ENCODE data around the gene EXOC3L1. TPM values are rescaled to one million over a fixed set of nuclear protein-coding genes. Genes with fewer than 3 reads are reported as not detected.
A peak's percentile ranks its signal among the peaks of the same experiment; 100 is the strongest.

The EXOC3L1 gene
- total RNA-seq, 2 donors from 2014 or later = 1.8 to 2.0 TPM

DNA sequence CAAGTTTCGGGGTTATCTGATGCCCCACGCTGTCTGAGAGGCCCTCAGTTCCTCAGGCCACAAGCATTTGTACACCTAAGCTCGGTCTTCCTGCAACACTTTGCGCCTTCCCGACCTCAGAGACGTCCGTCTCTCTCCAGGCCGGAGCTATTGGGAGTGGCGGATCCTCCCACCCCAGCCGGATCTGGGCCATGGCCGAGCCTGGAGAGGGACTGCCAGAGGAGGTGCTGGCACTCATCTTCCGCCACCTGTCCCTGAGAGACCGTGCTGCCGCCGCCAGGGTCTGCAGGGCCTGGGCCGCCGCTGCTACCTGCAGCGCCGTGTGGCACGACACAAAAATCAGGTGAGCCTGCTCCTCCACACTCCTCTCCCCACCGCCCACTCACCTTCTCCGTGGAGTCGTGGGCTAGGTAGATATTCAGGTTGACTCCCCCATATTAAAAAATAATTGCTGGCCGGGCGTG lies 28.3 kb downstream of the EXOC3L1 start:
- Histone ChIP-seq H3K27me3 (no peaks in the 10 kb centered on the region), H3K9me3 (no peaks in the 10 kb centered on the region), H3K36me3 (replicated peaks in 1 of 2; ENCODE audit: insufficient read depth in 1 of 2, low read depth in 2 of 2) (no peaks in the 10 kb centered on the region), H3K4me1 (peaks cover 63% of the 10 kb centered on the region), H3K4me3 (no peak overlapping the region), H3K27ac (no peak overlapping the region)
- ATAC-seq = no peak
- peak in 2 of 4 donors; percentile 14 to 18 for DNase-seq
- intact Hi-C loops (cut with DNase I) = no loop called here
- WGBS, 2 donors = 64 to 84% methylated on average over 11 to 23 of the region's 25 CpGs
- TF ChIP-seq, protein P1, sequence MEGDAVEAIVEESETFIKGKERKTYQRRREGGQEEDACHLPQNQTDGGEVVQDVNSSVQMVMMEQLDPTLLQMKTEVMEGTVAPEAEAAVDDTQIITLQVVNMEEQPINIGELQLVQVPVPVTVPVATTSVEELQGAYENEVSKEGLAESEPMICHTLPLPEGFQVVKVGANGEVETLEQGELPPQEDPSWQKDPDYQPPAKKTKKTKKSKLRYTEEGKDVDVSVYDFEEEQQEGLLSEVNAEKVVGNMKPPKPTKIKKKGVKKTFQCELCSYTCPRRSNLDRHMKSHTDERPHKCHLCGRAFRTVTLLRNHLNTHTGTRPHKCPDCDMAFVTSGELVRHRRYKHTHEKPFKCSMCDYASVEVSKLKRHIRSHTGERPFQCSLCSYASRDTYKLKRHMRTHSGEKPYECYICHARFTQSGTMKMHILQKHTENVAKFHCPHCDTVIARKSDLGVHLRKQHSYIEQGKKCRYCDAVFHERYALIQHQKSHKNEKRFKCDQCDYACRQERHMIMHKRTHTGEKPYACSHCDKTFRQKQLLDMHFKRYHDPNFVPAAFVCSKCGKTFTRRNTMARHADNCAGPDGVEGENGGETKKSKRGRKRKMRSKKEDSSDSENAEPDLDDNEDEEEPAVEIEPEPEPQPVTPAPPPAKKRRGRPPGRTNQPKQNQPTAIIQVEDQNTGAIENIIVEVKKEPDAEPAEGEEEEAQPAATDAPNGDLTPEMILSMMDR (IDR thresholded peaks at IDR 0.05) = no peak
- no peak for TF ChIP-seq POLR2A (IDR thresholded peaks at IDR 0.05)

DNA sequence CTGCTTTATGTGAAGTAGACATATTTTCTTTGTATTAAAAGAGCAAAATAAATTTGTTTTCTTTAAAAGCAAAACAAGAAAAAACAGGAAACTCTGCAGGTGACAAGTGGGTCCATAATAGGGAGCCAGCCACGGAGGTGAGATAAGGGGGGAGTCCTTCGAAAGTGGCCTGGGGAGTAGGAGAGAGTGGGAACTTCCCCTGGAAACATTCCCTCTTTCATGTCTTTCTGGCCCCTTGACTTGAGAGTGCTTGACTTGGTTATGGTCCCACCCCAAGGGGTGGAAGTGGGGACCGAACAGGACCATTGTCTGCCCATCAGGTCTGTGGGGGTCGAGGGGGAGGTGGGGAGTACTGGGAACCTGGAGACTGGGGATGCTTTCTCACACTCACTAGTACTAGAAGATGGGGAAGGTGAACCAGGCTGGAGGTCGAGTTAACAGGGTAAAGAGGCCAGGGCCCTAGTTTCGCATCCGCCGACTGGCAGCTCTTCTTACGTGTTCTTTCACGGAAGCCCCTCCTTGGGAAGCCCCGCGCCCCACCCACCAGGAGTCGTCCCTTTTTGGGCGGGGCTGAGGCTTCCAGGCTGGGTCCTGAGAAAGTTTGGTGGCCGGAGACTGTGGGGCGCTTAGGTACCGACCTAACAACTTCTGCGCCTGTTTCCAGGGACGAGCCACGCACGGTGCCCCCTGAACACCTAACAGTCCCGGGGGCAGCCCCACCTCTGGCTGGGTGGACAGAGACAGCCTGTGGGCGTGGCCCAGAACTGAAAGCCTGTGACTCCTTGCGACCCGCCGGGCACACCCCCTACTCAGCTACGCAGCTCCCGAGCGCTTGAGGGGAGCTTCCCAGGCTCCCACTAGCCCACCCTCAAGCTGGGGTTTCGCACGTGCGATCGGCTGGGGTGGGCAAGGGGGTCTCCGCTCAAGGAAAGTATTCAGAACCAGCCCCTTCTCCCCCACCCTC lies 31.0 kb downstream of the EXOC3L1 start:
- TF ChIP-seq, protein P1 (IDR thresholded peaks at IDR 0.05) = no peak
- TF ChIP-seq POLR2A (IDR thresholded peaks at IDR 0.05) = no peak

DNA sequence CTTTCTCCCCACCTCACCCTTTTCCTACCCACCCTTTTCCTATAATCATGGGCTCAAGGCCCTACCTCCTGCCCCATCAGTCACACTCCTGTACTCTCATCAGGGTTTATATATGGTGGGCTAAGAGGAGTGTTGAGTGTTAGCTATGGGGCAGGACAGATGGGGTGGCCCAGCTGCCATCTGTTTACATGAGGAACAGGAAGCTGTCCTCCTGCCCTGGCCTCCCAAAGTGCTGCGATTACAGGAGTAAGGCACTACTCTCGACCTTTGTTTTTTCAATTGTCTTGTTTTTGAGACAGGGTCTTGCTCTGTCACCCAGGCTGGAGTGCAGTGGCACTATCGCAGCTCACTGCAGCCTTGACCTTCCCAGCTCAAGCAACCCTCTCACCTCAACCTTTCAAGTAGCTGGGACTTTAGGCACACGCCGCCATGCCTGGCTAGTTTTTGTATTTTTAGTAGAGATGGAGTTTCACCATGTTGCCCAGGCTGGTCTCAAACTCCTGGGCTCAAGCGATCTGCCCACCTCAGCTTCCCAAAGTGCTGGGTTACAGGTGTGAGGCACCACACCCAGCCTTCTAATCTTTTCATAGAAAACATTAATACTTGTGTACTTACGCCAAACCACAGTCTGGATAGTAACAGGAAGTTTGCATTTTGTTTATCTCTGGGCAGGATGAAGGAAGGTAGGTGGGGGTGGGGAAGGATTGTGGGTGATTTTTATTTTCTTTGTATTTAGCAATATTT lies 31.9 kb downstream of the EXOC3L1 start:
- H3K36me3 ChIP-seq (replicated peaks in 1 of 2; ENCODE audit: insufficient read depth in 1 of 2, low read depth in 2 of 2) = no peaks in the 10 kb centered on the region
- intact Hi-C loops (cut with DNase I) = no loop called here
- ATAC-seq (no peak), DNase-seq (no peak)
- TF ChIP-seq POLR2A (IDR thresholded peaks at IDR 0.05) = no peak
- TF ChIP-seq, protein P1 (IDR thresholded peaks at IDR 0.05) = no peak
- 73 to 74% methylated on average over 7 of the region's 7 CpGs for WGBS, 2 donors
- no peaks in the 10 kb centered on the region for H3K9me3 ChIP-seq
- H3K27ac ChIP-seq = peak overlapping the region in 1 of 4 donors; percentile 92
- no peak overlapping the region for H3K4me3 ChIP-seq
- H3K4me1 ChIP-seq = peaks cover 53% of the 10 kb centered on the region
- no peaks in the 10 kb centered on the region for H3K27me3 ChIP-seq

More for the DNA sequence above, 31.0 kb downstream of the EXOC3L1 start:
- H3K4me3 ChIP-seq = peak overlapping the region; percentile 60 to 72
- intact Hi-C loops (cut with DNase I) = no loop called here
- peaks cover 61% of the 10 kb centered on the region for H3K4me1 ChIP-seq
- peak overlapping the region; percentile 70 to 92 (median 82) for H3K27ac ChIP-seq
- H3K9me3 ChIP-seq = no peaks in the 10 kb centered on the region
- peak; percentile 51 to 61 (median 54) for DNase-seq
- H3K36me3 ChIP-seq (replicated peaks in 1 of 2; ENCODE audit: insufficient read depth in 1 of 2, low read depth in 2 of 2) = no peaks in the 10 kb centered on the region
- ATAC-seq = no peak
- WGBS, 2 donors = 2 to 4% methylated on average over 21 to 34 of the region's 34 CpGs
- H3K27me3 ChIP-seq = no peaks in the 10 kb centered on the region

DNA sequence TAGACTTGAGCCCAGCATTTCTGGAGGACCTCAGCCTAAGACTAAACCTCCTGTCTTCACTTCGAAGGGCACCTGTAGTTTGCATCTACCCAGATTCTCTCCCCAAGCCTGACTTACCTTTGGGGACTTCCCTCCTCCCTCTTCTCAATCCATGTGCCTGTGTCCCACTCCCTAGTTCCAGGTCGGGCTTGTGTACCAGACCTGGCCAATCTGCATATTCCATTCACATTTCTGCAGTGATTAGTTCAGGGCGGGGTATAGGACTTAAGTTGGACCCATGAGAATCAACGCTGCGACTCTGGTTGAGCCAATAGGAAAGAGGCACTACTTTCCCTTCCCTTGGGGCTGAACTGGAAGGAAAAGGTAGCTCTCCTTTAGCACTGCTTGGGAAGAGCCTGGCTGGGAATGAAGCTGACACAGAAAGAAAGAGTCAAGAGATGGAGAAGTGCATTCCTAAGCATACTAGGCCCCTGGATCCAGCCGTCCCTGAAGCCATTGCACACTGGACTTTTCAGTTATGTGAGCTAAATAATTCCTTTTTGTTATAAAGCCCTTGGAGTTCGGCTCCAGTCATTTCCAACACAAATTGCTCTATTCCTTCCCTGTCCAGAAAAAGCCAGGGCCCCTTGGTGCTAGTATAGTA lies 32.7 kb downstream of the EXOC3L1 start:
- Histone ChIP-seq H3K4me1 (peaks cover 44% of the 10 kb centered on the region), H3K9me3 (no peaks in the 10 kb centered on the region), H3K27ac (no peak overlapping the region), H3K4me3 (no peak overlapping the region), H3K27me3 (no peaks in the 10 kb centered on the region), H3K36me3 (replicated peaks in 1 of 2; ENCODE audit: insufficient read depth in 1 of 2, low read depth in 2 of 2) (no peaks in the 10 kb centered on the region)
- no peak for TF ChIP-seq POLR2A (IDR thresholded peaks at IDR 0.05)
- TF ChIP-seq, protein P1 (IDR thresholded peaks at IDR 0.05) = no peak
- 67 to 71% methylated on average over 7 of the region's 7 CpGs for WGBS, 2 donors
- DNase-seq = no peak
- intact Hi-C loops (cut with DNase I) = no loop called here
- no peak for ATAC-seq
